Prostate gland (tissue), 2 donors: ENCODE results near the gene TMEM198. TPM values are rescaled to one million over a fixed set of nuclear protein-coding genes. Genes with fewer than 3 reads are reported as not detected.

Source experiments
- DNase-seq: peaks from one replicate; pipeline ENCODE4 v3.0.0-alpha.2; 2019; ENCODE audit warnings: low spot score
- H3K27ac ChIP-seq, 2 donors: fragments of 200-600 bp; sonication (generic); 2 replicates each; pipeline ENCODE4 v1.5.1; 2017 to 2019
- H3K27me3 ChIP-seq: fragments of 200-600 bp; sonication (generic); replicated peaks from 2 replicates; pipeline ENCODE4 v1.5.1; 2019; ENCODE audit not compliant: insufficient read depth
- H3K36me3 ChIP-seq, 2 donors: fragments of 200-600 bp; sonication (generic); 1 replicate in 1 of 2; 2 replicates in 1 of 2; pipeline versions ENCODE4 v1.5.1 to v1.8.1; 2017 to 2019
- H3K4me1 ChIP-seq: fragments of 200-600 bp; sonication (generic); replicated peaks from 2 replicates; pipeline ENCODE4 v1.5.1; 2019
- H3K4me3 ChIP-seq, 2 donors: fragments of 200-600 bp; sonication (generic); 2 replicates each; pipeline ENCODE4 v1.5.1; 2017 to 2019
- H3K9me3 ChIP-seq: fragments of 200-600 bp; sonication (generic); 2 replicates; pipeline ENCODE4 v1.5.1; 2017
- CTCF ChIP-seq, 4 experiments: fragments of 200-600 bp in 2 of 4; fragments of 450-650 bp in 2 of 4; sonication (generic) in 2 of 4; IDR thresholded peaks; 1 replicate in 3 of 4; 2 replicates in 1 of 4; pipeline ENCODE4 v1.5.1; 2016 to 2019; ENCODE audit warnings: antibody characterized with exemption in 4 of 4, mild to moderate bottlenecking in 2 of 4, moderate library complexity in 2 of 4
- POLR2A ChIP-seq: fragments of 450-650 bp; IDR thresholded peaks from one replicate; pipeline ENCODE4 v1.6.1; 2016; ENCODE audit warnings: antibody characterized with exemption, mild to moderate bottlenecking
- POLR2AphosphoS5 ChIP-seq: sonication (generic); formaldehyde crosslinking; IDR thresholded peaks from one replicate; pipeline ENCODE4 v1.6.1; 2017; ENCODE audit warnings: antibody characterized with exemption
- WGBS: methylation state at CpG from one replicate; pipeline ENCODE4 v1.1.5; 2018; 5-methylcytosine and 5-hydroxymethylcytosine counted together
- intact Hi-C: fragments of 100-400 bp; cut with DNase I; formaldehyde crosslinking; loops from one replicate; pipeline ENCODE4 v1.14.2; 2022
- total RNA-seq, 2 donors: library from RNA; depleted of rRNA; stranded (reverse); fragments of >200 nt; gene quantifications; one replicate each; pipeline ENCODE4 v1.1.0, GENCODE V29; 2016

Gene TMEM198
- total RNA-seq, 2 donors from 2014 or later, result 5.7 to 11.5 TPM

- WGBS, result 78% methylated on average over 2 of the region's 2 CpGs
- no peak overlapping the region for H3K4me3 ChIP-seq
- H3K4me1 ChIP-seq, result no peaks in the 10 kb centered on the region
- DNase-seq, result no peak
- intact Hi-C loops, result no loop called here
- no peaks in the 10 kb centered on the region for H3K27me3 ChIP-seq
- no peak overlapping the region for H3K27ac ChIP-seq
- no peaks in the 10 kb centered on the region for H3K9me3 ChIP-seq
- H3K36me3 ChIP-seq, result no peaks in the 10 kb centered on the region
- TF ChIP-seq POLR2A, result no peak
- no peak for TF ChIP-seq CTCF (IDR thresholded peaks at IDR 0.05)
- no peak for TF ChIP-seq POLR2AphosphoS5
Observed at GRCh38 chr2:219581346-219581745, 37.5 kb downstream of the TMEM198 start.

GRCh38 chr2:219591091-219591490 lies 47.3 kb downstream of the TMEM198 start:
- Histone ChIP-seq H3K4me1 (no peaks in the 10 kb centered on the region), H3K36me3 (no peaks in the 10 kb centered on the region)
- 69% methylated on average over 4 of the region's 4 CpGs for WGBS

GRCh38 chr2:219592736-219593135 lies 48.9 kb downstream of the TMEM198 start:
- H3K27ac ChIP-seq, result no peak overlapping the region
- H3K4me3 ChIP-seq, result no peak overlapping the region
- WGBS, result 60% methylated on average over 6 of the region's 6 CpGs
- intact Hi-C loops, result no loop called here
- no peaks in the 10 kb centered on the region for H3K9me3 ChIP-seq
- TF ChIP-seq POLR2A, result no peak
- no peak for TF ChIP-seq POLR2AphosphoS5
- TF ChIP-seq CTCF (IDR thresholded peaks at IDR 0.05), result no peak
- no peaks in the 10 kb centered on the region for H3K4me1 ChIP-seq
- no peaks in the 10 kb centered on the region for H3K36me3 ChIP-seq
- no peaks in the 10 kb centered on the region for H3K27me3 ChIP-seq
- no peak for DNase-seq

More at GRCh38 chr2:219591091-219591490, 47.3 kb downstream of the TMEM198 start:
- H3K27me3 ChIP-seq, result no peaks in the 10 kb centered on the region
- no peak overlapping the region for H3K4me3 ChIP-seq
- no peak overlapping the region for H3K27ac ChIP-seq
- intact Hi-C loops, result no loop called here
- DNase-seq, result no peak
- TF ChIP-seq POLR2A (no peak), POLR2AphosphoS5 (no peak), CTCF (IDR thresholded peaks at IDR 0.05) (no peak)
- H3K9me3 ChIP-seq, result no peaks in the 10 kb centered on the region

GRCh38 chr2:219593154-219593553 lies 49.3 kb downstream of the TMEM198 start:
- Histone ChIP-seq H3K36me3 (no peaks in the 10 kb centered on the region), H3K27me3 (no peaks in the 10 kb centered on the region), H3K27ac (no peak overlapping the region), H3K4me3 (no peak overlapping the region), H3K4me1 (no peaks in the 10 kb centered on the region), H3K9me3 (no peaks in the 10 kb centered on the region)
- TF ChIP-seq POLR2AphosphoS5, result no peak
- TF ChIP-seq CTCF (IDR thresholded peaks at IDR 0.05), result no peak
- TF ChIP-seq POLR2A, result no peak
- intact Hi-C loops, result no loop called here
- 75% methylated on average over 2 of the region's 2 CpGs for WGBS
- DNase-seq, result no peak

- intact Hi-C loops, result loop anchor here (5.0 kb wide), 1 partner anchor 53 kb away; the partner anchor contains the start of genes CHPF and TMEM198
- no peak for TF ChIP-seq POLR2AphosphoS5
- no peak for TF ChIP-seq POLR2A
- no peak for TF ChIP-seq CTCF (IDR thresholded peaks at IDR 0.05)
- Histone ChIP-seq H3K36me3 (no peaks in the 10 kb centered on the region), H3K27ac (no peak overlapping the region), H3K4me3 (no peak overlapping the region), H3K27me3 (no peaks in the 10 kb centered on the region), H3K4me1 (no peaks in the 10 kb centered on the region), H3K9me3 (no peaks in the 10 kb centered on the region)
- WGBS, result 33% methylated on average over 3 of the region's 3 CpGs
- DNase-seq, result no peak
Observed at GRCh38 chr2:219595256-219595655, 51.4 kb downstream of the TMEM198 start.
